Posterior cingulate gyrus (tissue), 11 donors: ENCODE measurements around the gene GCNT3.
A peak's percentile ranks its signal among the peaks of the same experiment; 100 is the strongest.
"Not testable (repeated sequence)": the region's sequence is repeated elsewhere in the genome, so short reads cannot be mapped to it uniquely, and the experiment has no call there.

Source experiments
- DNase-seq, 10 donors: peaks; one replicate each; pipeline versions ENCODE4 v3.0.0 to v3.0.0-alpha.2; 2020 to 2021; ENCODE audit warnings: mixed read lengths in 3 of 10
- intact Hi-C: fragments of 100-400 bp; cut with DNase I; formaldehyde crosslinking; loops from one replicate; pipeline ENCODE4 v1.15.1; 2023

GCNT3 gene

GRCh38 chr15:59615661-59616060 lies 4.1 kb downstream of the GCNT3 start:
- no peak for DNase-seq
- intact Hi-C loops = no loop called here

- intact Hi-C loops = no loop called here
- no peak for DNase-seq
Observed at GRCh38 chr15:59616379-59616778, 4.8 kb downstream of the GCNT3 start.

- intact Hi-C loops = no loop called here
- no peak for DNase-seq
Observed at GRCh38 chr15:59618406-59618805, 6.8 kb downstream of the GCNT3 start.

GRCh38 chr15:59622289-59622688 lies 10.7 kb downstream of the GCNT3 start:
- no peak for DNase-seq
- intact Hi-C loops = no loop called here

DNA sequence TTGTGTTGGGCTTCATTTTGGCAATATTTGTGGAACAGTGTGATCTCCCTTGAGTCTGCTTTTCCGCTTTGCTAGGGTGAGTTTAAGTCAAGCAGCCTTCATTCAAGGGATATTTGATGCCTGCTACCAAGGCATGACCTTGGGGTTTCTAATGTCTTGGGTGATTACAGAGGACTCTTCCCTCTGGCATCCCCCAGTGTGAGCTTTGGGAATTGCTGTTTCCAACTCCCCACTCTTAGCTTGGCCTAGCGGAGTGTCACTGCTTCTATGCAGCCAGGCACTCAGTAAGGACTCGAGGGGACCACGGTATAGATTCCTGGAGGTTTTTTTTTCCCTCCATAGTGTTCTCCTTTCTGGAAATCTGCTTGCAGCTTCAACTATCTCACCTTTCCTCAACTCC lies 21.1 kb downstream of the GCNT3 start:
- no peak for DNase-seq
- intact Hi-C loops = no loop called here

DNA sequence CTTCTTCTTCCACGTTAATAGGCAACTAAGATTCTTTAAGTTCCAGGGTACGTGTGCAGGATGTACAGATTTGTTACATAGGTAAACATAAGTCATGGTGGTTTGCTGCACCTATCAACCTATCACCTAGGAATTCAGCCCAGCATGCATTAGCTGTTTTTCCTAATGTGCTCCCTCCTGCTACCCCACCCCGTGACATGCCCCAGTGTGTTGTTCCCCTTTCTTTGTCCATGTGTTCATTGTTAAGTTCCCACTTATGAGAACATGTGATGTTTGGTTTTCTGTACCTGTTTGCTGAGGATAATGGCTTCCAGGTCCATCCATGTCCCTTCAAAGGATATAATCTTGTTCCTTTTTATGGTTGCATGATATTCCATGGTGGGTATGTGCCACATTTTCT lies 24.6 kb downstream of the GCNT3 start:
- intact Hi-C loops = no loop called here

GRCh38 chr15:59637507-59637906 lies 25.9 kb downstream of the GCNT3 start:
- intact Hi-C loops, DNase-seq: not testable (repeated sequence)

More for the DNA sequence above, 24.6 kb downstream of the GCNT3 start:
- no peak for DNase-seq

- intact Hi-C loops = no loop called here
Observed at GRCh38 chr15:59642351-59642750, 30.8 kb downstream of the GCNT3 start.

DNA sequence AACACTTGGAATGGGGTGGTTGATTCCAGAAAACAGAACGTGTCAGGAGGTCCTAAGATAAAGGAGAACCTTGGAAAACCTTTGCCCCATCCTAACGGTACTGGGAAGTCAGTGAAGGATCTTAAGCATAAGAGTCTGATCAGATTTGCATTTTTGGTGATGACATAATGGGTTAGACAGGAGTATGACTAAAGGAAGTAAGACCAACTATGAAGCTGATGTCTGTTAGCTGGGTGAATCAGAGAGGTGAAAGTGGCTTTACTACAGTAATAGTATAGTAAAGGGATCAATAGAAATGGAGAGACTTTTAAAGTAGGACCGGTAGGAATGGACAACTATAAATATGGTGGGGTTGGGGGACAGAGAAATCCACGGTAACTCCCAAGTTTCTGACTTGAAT lies 33.2 kb downstream of the GCNT3 start:
- intact Hi-C loops = no loop called here
- no peak for DNase-seq

More at GRCh38 chr15:59642351-59642750, 30.8 kb downstream of the GCNT3 start:
- DNase-seq = no peak

DNA sequence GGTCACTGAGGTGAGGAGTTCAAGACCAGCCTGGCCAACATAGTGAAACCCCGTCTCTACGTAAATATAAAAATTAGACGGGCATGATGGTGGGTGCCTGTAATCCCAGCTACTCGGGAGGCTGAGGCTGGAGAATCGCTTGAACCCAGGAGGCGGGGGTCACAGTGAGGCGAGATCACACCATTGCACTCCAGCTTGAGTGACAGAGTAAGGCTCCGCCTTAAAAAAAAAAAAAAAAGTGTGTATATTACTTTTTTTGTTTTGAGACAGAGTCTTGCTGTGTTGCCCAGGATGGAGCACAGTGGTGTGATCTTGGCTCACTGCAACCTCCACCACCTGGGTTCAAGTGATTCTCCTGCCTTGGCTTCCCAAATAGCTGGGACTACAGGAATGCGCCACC lies 34.2 kb downstream of the GCNT3 start:
- DNase-seq, intact Hi-C loops: not testable (repeated sequence)

GRCh38 chr15:59646277-59646676 lies 34.7 kb downstream of the GCNT3 start:
- intact Hi-C loops = no loop called here

GRCh38 chr15:59647085-59647484 lies 35.5 kb downstream of the GCNT3 start:
- DNase-seq = no peak
- intact Hi-C loops = no loop called here

More at GRCh38 chr15:59646277-59646676, 34.7 kb downstream of the GCNT3 start:
- DNase-seq = no peak

- intact Hi-C loops = no loop called here
- no peak for DNase-seq
Observed at GRCh38 chr15:59649603-59650002, 38.0 kb downstream of the GCNT3 start.

- intact Hi-C loops = no loop called here
- no peak for DNase-seq
Observed at GRCh38 chr15:59654046-59654445, 42.5 kb downstream of the GCNT3 start.

DNA sequence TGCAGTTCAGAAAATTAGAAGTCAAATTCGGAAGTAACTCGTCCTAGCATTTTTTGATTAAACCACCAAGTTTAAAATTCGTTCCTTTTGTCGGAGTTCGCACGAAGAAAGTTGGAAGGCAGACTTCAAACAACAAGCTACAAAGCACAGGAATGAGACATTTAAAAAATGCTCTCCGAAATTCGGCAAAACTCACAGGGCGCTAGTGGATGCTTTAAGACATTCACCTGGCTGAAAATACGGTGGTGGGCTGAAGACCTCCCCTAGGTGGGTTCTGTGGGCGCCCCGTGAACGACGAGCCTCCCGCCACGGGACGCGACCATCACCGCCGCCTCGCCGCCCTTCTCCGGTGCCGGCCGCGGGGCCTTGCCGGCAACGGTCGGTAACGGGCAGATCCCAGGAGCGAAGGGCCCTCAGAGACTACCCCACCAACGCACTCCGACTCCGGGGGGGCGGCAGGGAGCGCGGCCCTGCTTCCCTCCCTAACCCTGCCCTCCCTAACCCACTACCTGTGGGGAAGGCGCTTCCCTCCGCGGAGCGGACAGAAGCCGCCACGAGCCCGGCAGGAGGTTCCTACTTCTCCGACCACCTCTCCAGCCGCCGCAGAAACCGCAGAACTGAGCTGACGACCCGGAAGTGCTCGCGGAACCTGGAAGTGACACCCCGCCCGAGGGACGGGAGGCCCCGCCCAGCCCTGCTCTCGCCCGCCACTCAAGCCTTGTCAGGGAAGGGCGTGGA lies 45.5 kb downstream of the GCNT3 start, which contains the start of gene GTF2A2:
GTF2A2 (minus strand) TSS at position 619 of the 738 bp plus-strand sequence. CDS start 5,238 bp downstream, outside the sequence.
- intact Hi-C loops = loop anchor here (2.0 kb wide), 1 partner anchor 32 kb away; the partner anchor contains the start of gene BNIP2
- peak; percentile 91 to 99 (median 96) for DNase-seq

GRCh38 chr15:59657635-59658125 lies 46.1 kb downstream of the GCNT3 start:
- intact Hi-C loops = loop anchor here (2.0 kb wide), 1 partner anchor 31 kb away; the partner anchor contains the start of gene BNIP2
- DNase-seq = no peak

- intact Hi-C loops = no loop called here
- no peak for DNase-seq
Observed at GRCh38 chr15:59659366-59659765, 47.8 kb downstream of the GCNT3 start.

DNA sequence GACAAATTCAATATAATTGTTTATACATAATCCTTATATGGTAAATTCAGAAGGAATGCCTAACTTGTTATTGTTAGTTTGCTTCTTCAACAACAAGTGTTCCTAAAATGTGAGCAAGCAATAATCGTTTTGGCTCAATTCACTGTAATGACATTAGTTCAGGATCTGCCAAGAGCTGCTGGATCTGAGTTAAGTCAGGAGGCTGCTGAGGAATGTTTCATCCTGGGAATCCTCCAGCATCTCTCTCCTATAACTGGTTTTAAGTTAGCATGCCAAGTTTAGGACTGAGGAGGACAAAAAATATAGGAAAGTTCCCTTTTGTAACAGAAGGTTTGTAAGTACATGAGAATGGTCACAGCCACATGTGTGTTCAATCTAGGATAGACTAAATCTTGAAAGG lies 50.7 kb downstream of the GCNT3 start:
- DNase-seq = no peak

GRCh38 chr15:59668556-59668955 lies 57.0 kb downstream of the GCNT3 start:
- intact Hi-C loops = no loop called here
- no peak for DNase-seq

More for the DNA sequence above, 50.7 kb downstream of the GCNT3 start:
- intact Hi-C loops = no loop called here
